Activated CD8-positive, alpha-beta memory T cell treated with anti-CD3 and anti-CD28 coated beads for 36 hours (primary cell): Measurements from ENCODE around the gene OLFML1. TPM values are rescaled to one million over a fixed set of nuclear protein-coding genes. Genes with fewer than 3 reads are reported as not detected.

ENCODE experiments used
- CTCF ChIA-PET: fragments of 350-600 bp; sonication (Branson Sonifier 250); formaldehyde crosslinking; loops from one replicate; lab custom pipeline; 2021; ENCODE audit warnings: antibody characterized with exemption; lab: Charles Lee
- POLR2A ChIA-PET: fragments of 350-600 bp; sonication (Branson Sonifier 250); formaldehyde crosslinking; loops from one replicate; lab custom pipeline; 2021; ENCODE audit warnings: antibody characterized with exemption; lab: Charles Lee
- total RNA-seq, 2 experiments: library from RNA; stranded (reverse); gene quantifications; one replicate each; pipeline ENCODE4 v1.2.3, GENCODE V29; 2021

Gene OLFML1
- total RNA-seq, 2 experiments from 2014 or later: not detected

GRCh38 chr11:7524462-7525235 lies 39.3 kb downstream of the OLFML1 start:
- ChIA-PET POLR2A (no interaction called here), CTCF (no interaction called here)

- ChIA-PET POLR2A (no interaction called here), CTCF (no interaction called here)
Observed at GRCh38 chr11:7525424-7525823, 40.1 kb downstream of the OLFML1 start.

GRCh38 chr11:7527029-7527428 lies 41.7 kb downstream of the OLFML1 start:
- ChIA-PET POLR2A (no interaction called here), CTCF (no interaction called here)

GRCh38 chr11:7528514-7529049 lies 43.3 kb downstream of the OLFML1 start:
- ChIA-PET CTCF (no interaction called here), POLR2A (no interaction called here)

GRCh38 chr11:7530013-7530640 lies 44.8 kb downstream of the OLFML1 start:
- POLR2A ChIA-PET: no interaction called here
- CTCF ChIA-PET: no interaction called here

- CTCF ChIA-PET: no interaction called here
- POLR2A ChIA-PET: no interaction called here
Observed at GRCh38 chr11:7531011-7531410, 45.7 kb downstream of the OLFML1 start.

GRCh38 chr11:7532405-7533145 lies 47.3 kb downstream of the OLFML1 start:
- CTCF ChIA-PET: no interaction called here

GRCh38 chr11:7533199-7534041 lies 48.1 kb downstream of the OLFML1 start:
- CTCF ChIA-PET: no interaction called here
- POLR2A ChIA-PET: no interaction called here

More at GRCh38 chr11:7532405-7533145, 47.3 kb downstream of the OLFML1 start:
- POLR2A ChIA-PET: no interaction called here

GRCh38 chr11:7534042-7534378 lies 48.7 kb downstream of the OLFML1 start:
- CTCF ChIA-PET: no interaction called here
- POLR2A ChIA-PET: no interaction called here

GRCh38 chr11:7536100-7536499 lies 50.8 kb downstream of the OLFML1 start:
- POLR2A ChIA-PET: no interaction called here
- CTCF ChIA-PET: no interaction called here

GRCh38 chr11:7537265-7537664 lies 52.0 kb downstream of the OLFML1 start:
- ChIA-PET CTCF (interaction anchor here (0.9 kb wide), 1 partner anchor 24 kb away, joined by 3 read pairs; the partner anchor contains the start of gene PPFIBP2), POLR2A (no interaction called here)

GRCh38 chr11:7538031-7538430 lies 52.7 kb downstream of the OLFML1 start:
- CTCF ChIA-PET: no interaction called here
- POLR2A ChIA-PET: no interaction called here

GRCh38 chr11:7538466-7539454 lies 53.5 kb downstream of the OLFML1 start:
- CTCF ChIA-PET: no interaction called here
- POLR2A ChIA-PET: no interaction called here

- CTCF ChIA-PET: no interaction called here
Observed at GRCh38 chr11:7540830-7541555, 55.7 kb downstream of the OLFML1 start.

GRCh38 chr11:7543302-7543701 lies 58.0 kb downstream of the OLFML1 start:
- POLR2A ChIA-PET: no interaction called here
- CTCF ChIA-PET: interaction anchor here (0.9 to 2.0 kb wide), 2 partner anchors 30 to 48 kb away, joined by 3 to 5 read pairs; partner anchors contain the start of gene PPFIBP2

More at GRCh38 chr11:7540830-7541555, 55.7 kb downstream of the OLFML1 start:
- POLR2A ChIA-PET: no interaction called here

GRCh38 chr11:7544021-7544420 lies 58.7 kb downstream of the OLFML1 start:
- CTCF ChIA-PET: interaction anchor here (0.7 kb wide), 2 partner anchors 151 to 1105 kb away, joined by 3 to 4 read pairs; no protein-coding TSS in a partner anchor
- POLR2A ChIA-PET: no interaction called here

GRCh38 chr11:7545611-7546010 lies 60.3 kb downstream of the OLFML1 start:
- ChIA-PET POLR2A (no interaction called here), CTCF (no interaction called here)
